Stimulated activated CD4-positive, alpha-beta T cell treated with anti-CD3 and anti-CD28 coated beads, Interleukin-12 subunit alpha, Interleukin-12 subunit beta, amount 100 ng/mL, for 4 hours (primary cell): Measurements from ENCODE around the gene FAM107A.
"Not testable (repeated sequence)": the region's sequence is repeated elsewhere in the genome, so short reads cannot be mapped to it uniquely, and the experiment has no call there.

Source experiments
- DNase-seq: peaks from one replicate; pipeline ENCODE4 v3.0.0-alpha.2; 2020

FAM107A gene

DNA sequence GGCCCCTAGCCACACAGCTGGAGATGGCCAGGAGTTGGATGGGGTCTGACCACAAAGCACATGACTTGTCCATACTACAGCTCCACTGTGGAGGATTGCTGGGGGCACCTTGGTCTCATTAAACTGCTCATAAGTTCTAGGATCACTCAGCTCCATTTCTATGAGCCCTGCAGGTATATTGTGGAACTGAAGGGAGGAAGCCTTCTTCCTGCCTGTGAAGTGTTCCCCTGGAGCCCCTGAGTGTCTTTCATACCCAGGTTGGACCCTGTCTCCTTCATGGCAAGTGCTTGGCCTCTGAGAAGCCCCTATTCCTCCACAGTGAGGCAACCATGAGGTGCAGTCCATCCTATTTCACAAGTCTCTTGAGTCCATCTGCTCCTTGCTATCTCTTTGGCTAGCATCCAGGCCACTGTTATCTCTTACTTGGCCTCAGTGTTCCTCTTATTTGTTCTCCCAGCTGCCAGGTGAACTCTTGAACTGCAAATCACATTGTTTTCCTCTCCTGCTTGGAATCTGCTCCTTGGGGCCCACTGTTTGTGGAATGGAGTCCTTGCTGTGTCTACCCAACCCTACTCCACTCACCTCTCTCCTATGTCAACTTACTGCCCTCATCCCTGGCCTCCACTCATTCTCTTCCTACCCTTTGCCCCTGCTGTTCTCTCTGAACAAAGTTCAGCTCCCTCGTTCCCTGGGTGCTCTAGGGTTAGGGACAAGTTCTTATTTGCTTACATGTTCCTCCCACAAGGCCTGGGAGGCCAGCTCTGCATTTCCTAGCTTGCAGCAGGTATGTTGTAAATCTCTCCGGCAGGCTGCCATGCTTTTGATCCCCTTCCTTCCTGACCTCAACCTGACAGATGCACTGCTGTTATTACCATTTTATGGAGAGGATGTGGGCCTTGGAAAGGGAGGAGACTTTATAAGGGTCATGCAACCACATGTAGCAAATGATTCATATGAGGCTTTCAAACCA lies 41.4 kb downstream of the FAM107A start:
- DNase-seq = no peak

DNA sequence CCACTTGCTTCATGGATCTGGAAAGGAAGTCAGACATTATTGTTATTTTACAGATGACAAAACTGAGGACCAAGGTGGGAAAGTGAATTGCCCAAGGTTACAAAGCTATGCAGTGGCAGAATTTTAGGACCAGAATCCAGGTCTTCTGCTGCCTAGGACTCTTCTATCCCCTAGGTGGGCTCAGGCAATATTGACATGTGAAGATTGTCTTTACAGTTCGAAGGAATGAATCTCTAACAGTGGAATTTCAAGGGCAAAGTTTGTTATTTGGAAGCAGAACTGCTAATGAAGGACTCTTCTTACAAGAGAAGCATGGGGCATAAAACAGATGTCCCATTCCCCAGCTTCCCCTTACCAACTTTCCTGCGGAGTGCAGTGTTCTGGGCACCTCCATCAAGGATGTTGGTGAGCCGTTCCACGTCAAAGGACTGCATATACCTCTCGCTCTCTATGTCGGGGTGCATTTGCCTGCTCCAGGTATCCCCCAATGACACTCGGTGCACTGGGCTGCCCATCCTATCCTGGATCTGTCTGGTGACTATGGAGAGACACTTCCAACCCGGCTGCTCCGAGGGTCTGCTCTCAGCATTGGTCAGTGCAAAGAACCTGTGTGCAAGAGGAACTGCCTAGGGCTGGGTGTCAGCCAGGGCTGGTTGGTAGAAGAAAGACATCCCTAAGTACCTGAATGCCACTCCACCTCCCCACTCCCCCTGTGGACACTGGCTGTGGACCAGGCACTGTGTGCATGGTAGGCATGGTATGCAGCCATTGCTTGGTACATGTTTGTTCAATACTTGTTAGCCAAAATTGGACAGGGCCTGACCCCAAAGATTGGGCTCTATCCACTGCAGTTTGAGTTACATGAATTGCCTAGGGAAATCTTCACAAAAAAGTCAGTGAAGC lies 42.3 kb downstream of the FAM107A start:
- no peak for DNase-seq

DNA sequence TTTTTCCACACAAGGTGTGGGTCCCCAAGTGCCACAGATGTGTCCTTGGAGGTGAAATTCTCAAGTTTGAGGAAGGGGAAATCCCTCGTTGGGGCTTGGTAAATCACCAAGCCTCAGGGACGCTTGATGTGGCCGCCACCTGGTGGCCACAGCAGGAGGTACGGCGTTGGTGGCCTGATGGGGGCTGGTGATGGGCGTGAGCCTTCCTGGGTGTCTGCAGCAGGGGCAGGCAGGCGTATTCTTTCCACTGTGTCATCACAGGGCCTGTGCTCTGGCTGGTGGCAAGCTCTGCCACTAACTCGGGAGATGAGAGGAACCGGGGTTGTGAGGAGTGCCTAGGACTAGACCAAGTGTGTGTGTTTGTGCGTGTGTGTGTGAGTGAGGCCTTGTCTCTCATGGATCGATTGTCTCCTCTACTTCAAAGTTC lies 44.4 kb downstream of the FAM107A start:
- peak; percentile 78 for DNase-seq

DNA sequence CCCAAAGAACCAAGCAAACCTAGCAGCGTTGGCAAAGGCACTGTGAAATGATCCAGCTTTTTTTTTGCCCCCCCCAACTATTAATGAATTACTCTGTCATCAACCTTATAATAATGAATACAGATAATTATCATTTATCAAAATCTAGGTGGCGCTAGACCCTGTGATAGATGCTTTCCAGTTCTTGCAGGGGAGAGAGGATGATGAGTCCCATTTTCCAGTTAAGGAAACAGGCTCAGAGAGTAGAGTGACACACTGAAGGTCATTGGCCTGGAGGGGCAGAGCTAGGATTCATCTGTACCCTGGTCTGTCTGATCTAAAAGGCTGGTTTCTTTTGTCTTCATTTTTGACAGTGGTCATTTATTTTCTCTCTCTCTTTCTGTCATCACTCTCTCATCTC lies 45.2 kb downstream of the FAM107A start:
- DNase-seq = no peak

DNA sequence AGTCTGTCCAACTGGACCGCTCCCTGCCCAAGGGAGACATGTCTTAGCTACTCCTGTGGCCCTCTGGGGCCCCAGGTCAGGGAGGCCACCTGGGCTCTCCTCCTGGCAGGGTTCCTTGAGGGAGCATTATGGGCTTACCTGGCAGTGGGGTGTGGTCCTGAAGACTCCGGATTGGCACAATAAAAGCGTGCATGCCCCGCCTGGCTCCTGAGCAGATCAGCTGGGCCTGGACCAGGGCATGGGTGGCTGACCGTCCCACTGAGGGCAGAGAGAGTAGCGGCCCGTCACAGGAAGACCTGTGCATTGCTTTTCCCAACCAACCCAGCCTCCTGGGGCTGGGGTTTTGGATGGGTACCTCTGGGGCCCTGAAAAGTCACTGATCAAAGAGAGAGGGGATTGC lies 45.6 kb downstream of the FAM107A start:
- DNase-seq = no peak

DNA sequence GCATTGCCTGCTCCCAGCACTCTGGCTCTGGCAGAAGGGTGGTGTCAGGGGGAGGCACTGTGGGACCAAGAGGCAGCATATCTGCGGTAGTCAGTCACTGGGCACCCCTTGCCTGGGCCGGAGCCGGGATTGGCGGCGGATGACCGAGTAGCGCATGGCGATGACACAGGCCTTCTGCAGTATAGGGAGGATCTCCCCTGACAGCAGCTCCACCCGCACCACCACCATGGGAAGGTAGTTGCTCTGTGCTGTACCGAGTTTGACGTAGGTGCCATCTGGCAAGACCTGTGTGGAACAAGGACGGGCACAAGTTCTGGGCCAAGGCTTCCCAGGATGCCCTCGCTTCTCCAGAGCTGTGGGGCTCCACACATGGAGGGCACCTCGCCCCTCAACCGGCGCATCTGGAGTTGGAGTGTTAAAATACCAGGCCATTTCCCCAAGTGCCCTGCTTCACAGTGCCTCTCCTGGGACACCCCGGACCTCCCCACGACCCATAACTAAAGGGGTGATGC lies 46.8 kb downstream of the FAM107A start:
- no peak for DNase-seq

DNA sequence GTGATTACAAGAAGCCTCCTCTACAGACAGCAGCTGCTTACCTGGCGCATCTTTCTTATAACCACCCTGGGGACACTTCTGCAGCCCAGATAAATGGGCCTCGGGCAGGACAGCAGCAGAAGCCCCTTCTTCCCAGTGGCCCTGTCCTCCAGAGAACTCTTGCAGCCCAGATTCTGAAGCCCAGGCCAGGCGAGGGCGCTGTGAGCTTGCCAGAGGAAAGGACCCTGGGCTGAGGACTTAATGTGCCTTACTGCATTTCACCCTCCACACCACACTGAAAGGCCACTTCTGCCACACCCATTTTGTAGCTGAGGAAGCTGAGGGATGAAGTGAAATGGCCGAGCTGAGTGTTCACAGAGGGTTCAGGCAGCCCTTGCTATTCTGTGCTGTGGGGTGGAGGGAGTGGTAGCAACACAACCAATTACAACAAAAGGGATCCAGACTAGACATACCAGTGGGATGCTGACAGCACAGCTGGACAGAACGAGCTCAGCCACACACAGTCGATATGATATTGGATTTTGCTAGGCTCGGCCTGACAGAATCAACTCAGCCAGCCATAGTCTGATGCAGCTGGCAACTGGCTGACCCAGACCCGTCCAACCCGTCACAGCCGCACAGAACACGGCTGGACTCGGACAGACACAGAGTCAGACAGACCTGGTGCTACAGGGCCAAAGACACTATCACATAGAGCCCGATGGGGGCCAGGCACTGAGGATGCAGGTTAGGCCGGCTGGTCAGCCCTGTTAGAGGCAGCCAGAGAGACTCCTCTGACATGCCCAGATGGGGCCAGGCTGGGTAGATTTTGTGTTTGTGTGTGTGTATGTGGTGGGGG lies 47.5 kb downstream of the FAM107A start:
- no peak for DNase-seq

DNA sequence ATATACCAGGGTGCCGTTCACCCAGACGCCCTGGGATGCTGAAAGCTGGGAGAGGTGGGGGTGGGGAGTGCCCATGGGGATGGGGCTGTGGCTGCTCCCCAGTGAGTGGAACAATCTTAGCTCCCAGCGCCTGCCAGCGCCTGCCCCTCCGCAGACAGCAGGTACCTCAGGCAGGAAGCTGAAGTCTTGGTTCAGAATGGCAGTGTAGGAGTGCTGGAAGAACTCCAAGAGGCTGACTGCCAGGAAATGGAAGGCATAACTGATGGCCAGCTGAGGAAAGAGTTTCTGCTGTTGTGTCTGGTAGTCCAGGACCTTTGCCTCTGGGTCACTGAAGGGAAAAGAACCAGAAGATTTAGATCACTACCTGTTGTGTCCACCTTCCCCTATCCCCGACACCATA lies 48.6 kb downstream of the FAM107A start:
- DNase-seq = no peak

DNA sequence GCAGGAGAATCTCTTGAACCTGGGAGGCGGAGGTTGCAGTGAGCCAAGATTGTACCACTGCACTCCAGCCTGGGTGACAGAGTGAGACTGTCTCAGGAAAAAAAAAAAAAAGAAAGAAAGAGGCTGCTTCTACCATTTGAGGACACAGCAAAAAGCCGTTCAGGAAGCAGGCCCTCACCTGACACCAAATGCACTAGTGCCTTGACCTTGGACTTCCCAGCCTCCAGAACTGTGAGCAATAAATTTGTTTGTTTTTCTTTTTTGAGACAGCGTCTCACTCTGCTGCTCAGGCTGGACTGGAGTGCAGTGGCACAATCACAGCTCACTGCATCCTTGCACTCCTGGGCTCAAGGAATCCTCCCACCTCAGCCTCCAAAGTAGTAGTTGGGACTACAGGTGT lies 49.8 kb downstream of the FAM107A start:
- not testable (repeated sequence) for DNase-seq

DNA sequence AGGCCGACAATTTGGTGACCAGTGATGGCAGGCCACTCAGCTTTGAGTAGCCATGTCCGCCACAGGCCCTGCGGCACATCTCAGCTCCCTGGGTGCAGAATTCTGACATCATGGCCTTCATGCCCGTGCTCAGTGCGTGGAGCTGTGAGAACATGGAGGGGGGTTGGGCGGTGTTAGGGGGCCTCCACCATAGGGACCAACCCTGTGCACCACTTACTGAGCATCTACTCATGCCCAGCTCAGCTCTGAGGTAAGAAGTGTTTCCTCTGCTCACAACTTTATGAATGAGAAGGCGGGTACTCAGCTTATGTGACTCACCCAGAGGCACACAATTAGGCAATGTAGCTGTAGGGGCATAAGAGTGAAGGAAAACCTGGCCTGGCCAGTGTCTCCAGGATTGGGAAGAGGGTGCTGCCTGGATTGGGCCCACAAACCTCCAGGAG lies 50.7 kb downstream of the FAM107A start:
- DNase-seq = no peak

DNA sequence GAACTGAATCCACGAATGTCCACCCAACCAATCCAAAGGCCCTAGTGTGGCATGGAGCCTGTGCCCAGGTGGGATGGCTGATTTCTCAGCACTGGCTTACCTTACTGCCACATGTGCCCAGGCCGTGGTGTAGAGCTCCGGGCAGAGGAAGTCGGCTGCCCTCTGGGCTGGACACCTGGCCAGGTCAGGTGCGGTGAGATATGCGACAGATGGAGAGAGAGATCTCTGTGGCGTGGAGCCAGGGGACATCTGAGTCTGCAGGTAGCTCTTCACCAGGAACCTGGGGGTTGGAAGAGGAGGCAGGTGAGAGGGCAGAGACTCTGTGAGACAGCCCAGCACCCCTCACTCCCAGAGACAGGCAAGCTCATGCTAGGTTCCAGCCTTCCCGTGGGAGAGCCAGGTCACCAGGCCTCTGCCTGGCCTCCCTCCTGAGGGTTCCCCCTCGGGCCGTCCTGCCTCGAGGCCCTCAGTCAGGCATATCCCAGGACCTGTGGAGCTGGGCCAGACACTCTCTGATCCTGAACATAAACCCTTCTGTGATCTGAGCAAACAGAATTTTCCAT lies 52.8 kb downstream of the FAM107A start:
- DNase-seq = no peak

DNA sequence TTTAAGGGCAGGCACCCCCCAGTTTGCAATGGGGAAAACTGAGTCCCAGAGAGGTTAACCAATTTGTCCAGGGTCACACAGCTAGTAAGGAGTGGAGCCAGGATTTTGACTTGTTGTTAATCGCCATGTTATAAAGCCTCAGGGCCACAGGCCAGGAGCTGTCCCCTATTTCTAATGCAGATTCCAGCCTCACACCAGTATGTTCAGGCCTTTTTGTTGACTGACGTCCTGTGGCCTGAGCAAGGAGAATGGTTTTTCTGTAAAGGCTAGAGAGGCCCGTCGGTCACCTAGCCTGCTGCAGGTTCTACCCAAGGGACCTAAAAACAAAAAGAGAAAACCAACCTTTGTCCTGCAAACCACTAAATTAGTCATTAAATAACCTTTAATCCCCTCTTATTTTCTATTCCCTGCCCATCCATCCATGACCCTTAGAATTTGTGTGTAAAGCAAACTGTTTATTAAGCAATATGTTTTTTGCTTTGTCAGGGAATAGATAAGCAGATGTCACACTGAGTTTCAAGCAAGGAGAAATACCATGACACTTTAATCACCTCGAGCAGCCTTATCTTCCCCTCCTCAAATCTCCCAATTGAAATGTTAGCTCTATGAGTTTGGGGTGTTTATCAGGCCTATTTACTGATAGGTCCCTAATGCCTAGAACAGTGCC lies 54.3 kb downstream of the FAM107A start:
- DNase-seq = no peak

DNA sequence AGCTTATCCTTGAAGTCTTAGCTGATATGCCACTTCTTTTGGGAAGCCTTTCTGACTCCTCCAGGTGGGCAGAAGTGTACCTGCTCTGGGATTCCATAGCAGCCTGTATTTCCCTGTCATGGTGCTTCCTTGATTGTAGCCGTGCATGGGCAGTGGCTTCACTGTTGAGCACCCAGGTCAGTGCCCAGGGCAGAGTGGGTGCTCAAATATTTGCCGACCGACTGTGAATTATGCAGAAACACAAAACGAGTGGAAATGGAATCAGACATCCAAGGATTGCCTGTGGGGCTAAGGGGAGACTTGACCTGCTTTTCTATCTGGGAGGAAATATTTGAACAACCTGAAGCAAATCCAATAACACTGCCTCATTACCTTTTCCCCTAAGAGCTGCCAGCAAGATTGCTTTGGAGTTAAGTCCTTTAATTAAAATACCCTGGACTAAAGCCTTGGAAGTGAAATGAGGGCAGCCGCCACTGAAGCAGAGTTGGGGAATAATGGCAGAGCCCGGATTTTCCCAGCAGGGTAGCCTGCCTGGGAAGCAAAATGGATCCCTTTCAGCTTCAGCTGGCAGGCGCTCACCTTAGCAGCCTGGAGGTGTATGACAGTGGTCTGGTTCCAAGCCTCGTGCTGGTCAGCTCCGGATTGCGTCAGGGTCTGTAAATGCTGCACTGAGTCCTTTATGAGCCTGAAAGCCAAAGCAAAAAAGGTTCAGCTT lies 55.1 kb downstream of the FAM107A start:
- no peak for DNase-seq

DNA sequence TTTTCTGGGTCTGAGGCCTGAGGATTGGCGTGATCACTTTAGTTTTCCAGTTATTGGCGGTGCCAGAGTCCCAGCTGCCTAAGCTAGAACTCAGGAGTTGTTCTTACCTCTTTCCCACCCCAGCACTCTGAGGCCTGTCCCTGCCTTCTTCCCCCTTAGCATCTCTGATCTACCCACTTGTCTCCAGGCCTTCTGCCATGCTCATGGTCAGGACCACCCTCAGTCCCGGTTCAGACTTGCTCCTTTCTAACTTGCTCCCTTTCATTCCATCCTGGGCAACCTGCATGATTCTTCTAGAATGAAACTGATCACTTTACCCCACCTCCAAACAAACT lies 55.9 kb downstream of the FAM107A start:
- no peak for DNase-seq

DNA sequence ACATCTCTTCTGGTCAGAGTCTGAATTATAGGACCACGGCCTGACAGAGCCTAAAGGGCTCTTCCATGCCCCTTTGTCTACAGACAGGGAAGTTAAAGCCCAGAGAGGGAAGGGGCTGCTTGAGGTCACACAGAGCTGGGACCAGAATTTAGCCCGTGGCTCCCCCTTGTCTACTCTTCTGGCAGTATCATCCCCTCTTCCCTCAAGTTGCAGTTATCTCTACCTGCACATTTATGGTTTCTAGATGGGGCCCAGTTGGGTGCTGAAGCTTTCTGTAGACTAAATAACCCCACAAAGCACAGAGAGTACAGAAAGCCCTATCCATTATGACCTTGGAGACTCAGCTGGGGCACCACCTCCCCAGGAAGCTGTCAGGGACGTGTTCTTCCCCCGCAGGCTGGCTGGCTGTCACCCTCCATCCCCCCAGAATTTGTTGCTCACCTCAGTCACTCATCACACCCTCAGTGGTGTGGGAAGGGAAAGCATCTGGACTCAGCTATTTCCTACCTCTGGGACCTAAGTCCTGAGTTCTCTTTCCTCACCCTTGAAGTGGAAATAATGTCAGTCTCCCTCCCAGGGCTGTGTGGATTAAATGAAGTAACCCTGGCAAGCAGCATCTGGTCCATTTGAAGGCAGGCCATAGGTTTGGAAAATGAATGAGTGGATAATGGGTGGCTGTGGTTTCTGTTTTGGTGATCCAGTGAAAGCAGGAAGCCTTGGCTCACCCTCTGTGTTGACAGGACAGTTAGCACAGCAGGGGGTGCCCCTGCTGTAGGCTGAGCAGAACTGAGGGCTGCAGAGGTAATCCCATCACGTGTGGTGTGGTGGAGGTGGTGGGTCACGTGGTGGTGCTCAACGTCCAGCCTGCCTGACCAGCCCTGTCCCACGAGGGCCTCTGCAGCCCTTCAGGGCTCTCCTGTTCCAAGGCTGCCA lies 56.5 kb downstream of the FAM107A start:
- no peak for DNase-seq

DNA sequence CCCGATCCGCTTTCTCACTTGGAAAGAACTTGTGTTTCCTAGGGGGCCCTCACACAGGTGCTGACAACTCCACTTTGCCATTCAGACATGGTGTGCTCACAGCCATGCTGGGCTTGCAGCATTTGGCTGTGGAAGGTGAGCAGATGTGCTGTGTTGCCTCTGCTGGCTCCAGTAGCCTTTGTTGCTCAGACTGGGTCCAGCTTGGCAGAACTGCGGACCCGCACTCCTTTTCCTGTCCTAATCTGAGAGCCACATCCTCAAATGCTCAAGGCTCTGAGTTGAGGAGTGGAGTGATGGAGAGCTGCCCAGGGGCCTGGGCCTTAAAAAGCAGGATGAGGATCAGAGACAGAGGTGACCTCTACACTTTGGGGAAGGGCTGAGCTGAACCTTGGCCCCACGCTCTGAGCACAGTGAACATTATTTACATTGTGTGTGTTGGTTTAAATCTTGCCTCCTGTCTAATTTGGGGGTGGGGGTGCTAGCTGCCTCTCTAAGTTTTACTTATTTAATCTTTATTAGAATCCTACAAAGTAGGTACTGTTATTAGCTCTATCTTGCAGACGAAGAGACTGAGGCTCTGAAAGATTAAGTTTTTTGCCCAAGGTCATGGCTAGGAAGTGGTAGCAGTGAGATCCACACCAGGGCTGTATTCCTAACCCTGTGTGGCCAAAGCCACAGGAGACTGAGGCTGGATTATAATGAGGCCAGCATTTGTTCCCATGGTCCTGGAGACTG lies 57.4 kb downstream of the FAM107A start:
- DNase-seq = no peak

DNA sequence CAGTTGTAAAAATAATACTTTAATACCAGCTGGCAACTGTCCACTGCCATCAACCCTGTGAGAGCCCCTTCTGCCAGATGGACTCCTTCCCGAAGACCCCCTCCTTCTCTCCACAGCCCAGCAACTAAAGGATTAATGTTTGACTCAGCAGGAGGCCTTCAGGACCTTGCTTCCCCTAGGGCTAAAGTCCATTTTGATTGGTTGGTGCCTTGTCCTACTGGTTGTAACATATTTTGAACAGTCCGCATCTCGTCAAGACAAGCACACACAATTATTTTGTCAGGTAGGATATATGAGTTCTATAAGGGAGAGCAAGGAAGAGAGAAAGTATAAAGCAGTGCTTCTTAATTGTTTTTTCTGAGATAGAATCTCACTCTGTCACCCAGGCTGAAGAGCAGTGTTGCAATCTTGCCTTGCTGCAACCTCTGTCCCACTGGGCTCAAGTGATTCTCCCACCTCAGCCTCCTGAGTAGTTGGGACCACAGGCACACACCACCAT lies 58.9 kb downstream of the FAM107A start:
- no peak for DNase-seq

DNA sequence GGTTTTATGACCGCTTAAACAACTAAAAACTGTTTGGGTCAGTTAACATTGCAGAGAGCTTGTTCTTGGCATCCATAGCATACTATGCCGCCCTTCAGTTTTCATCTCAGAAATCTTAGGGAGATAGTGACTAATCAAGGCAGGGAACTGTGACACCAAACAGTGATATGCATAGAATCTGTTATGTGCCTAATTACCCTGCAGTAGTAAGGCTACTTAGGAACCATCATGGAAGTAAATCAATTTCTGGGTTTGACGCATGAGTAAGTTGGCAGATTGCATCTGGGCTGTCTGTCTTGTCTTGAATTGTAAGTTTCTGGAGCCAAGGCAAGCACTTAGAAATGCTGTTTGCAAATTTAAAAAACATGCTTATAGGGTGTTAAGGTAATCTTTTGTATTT lies 62.8 kb downstream of the FAM107A start:
- no peak for DNase-seq
